ENCODE measurements around the gene NOTCH3. TPM values are rescaled to one million over a fixed set of nuclear protein-coding genes. Genes with fewer than 3 reads are reported as not detected.

NOTCH3 gene
- total RNA-seq, 1 experiment from 2014 or later, result 164 TPM

DNA sequence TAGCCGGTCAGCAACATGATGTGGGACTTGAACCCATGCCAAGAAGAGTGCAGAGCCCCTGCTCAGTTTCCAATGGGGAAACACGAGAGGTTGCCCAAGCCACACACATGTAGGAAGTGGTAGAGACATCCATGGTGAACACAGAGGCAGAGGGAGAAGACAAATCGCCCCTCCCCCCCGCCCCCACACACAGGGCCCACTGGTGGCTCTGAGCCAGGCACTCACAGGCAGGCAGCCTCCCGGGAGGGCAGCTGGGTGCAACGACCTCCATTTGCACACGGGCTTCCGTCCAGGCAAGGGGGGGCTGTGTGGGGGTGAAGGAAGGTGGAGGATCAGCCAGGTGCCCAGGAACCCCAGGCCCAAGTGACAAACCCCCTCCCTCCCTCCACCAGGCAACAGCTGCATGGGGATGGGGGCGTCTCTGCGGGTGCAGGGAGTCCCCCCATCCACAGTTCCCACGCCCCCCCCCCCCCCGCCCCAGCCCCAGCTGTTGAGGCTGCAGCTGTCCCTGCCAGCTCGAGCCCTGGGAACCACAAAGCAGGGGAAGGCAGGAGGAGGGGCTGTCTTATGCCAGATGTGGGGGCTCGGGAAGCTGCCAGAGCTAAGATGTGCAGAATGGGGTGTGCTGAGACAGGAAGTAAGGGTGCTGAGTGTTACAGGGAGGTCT is 3.4 kb downstream of the NOTCH3 start:
- H3K23ac ChIP-seq (ENCODE audit: insufficient read length, low read depth, low read length), result no peak overlapping the region
- H3K4me1 Mint-ChIP-seq, result peaks cover 37% of the 10 kb centered on the region in 2 experiments
- WGBS (ENCODE audit: extremely low coverage, insufficient read length, low lambda C conversion rate), result no CpG with 5 or more reads among the region's 14 CpGs
- H3K79me2 ChIP-seq (ENCODE audit: insufficient read depth, low read length), result peaks cover 14% of the 10 kb centered on the region; the same call in 1 of the 2 replicates
- no peak overlapping the region for H2BK5ac ChIP-seq (ENCODE audit: insufficient read length, low read length)
- no peaks in the 10 kb centered on the region; a peak in 1 of 5 replicates for H3K9me3 Mint-ChIP-seq
- peak overlapping the region; percentile 41 to 88; a peak in 3 of 5 replicates for H3K4me3 Mint-ChIP-seq
- H3K4ac ChIP-seq (ENCODE audit: low read depth, low read length), result no peak overlapping the region
- H3K27me3 Mint-ChIP-seq (ENCODE audit: low read depth), result peaks cover 2% of the 10 kb centered on the region
- H2BK12ac ChIP-seq (ENCODE audit: insufficient read length, low read depth, low read length), result no peak overlapping the region
- peaks cover 6% of the 10 kb centered on the region; the same call in 1 of the 2 replicates for H3K4me1 ChIP-seq (ENCODE audit: insufficient read depth, low read length)
- no peaks in the 10 kb centered on the region for H4K20me1 ChIP-seq (ENCODE audit: control insufficient read depth, insufficient read depth, insufficient read length)
- H4K8ac ChIP-seq (replicated peaks; ENCODE audit: insufficient read length, low read depth, low read length), result no peak overlapping the region
- H2BK120ac ChIP-seq (ENCODE audit: low read depth, low read length, poor library complexity, severe bottlenecking), result no peak overlapping the region
- DNase-seq, result no peak
- H3K79me1 ChIP-seq (ENCODE audit: insufficient read depth, low read depth, low read length, poor library complexity, severe bottlenecking), result no peaks in the 10 kb centered on the region
- peak overlapping the region in 1 of 3 experiments; percentile 52; a peak in 2 of 7 replicates for H3K27ac Mint-ChIP-seq
- H2BK15ac ChIP-seq (ENCODE audit: low read depth, low read length), result no peak overlapping the region
- H3T11ph ChIP-seq (ENCODE audit: low read length), result no peak overlapping the region
- peaks cover 7 to 53% (median 39%) of the 10 kb centered on the region in 3 experiments; a peak in 6 of 7 replicates for H3K36me3 Mint-ChIP-seq (ENCODE audit: insufficient read depth in 1 of 3, low read depth in 3 of 3)
- H3K9ac ChIP-seq (ENCODE audit: extremely low read depth, insufficient read length, low read length), result no peak overlapping the region
- TF ChIP-seq, protein P1, sequence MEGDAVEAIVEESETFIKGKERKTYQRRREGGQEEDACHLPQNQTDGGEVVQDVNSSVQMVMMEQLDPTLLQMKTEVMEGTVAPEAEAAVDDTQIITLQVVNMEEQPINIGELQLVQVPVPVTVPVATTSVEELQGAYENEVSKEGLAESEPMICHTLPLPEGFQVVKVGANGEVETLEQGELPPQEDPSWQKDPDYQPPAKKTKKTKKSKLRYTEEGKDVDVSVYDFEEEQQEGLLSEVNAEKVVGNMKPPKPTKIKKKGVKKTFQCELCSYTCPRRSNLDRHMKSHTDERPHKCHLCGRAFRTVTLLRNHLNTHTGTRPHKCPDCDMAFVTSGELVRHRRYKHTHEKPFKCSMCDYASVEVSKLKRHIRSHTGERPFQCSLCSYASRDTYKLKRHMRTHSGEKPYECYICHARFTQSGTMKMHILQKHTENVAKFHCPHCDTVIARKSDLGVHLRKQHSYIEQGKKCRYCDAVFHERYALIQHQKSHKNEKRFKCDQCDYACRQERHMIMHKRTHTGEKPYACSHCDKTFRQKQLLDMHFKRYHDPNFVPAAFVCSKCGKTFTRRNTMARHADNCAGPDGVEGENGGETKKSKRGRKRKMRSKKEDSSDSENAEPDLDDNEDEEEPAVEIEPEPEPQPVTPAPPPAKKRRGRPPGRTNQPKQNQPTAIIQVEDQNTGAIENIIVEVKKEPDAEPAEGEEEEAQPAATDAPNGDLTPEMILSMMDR (conservative IDR thresholded peaks at IDR 0.05), result no peak
- no peak overlapping the region for H3K56ac ChIP-seq (ENCODE audit: insufficient read length, low read depth, low read length)
- no peaks in the 10 kb centered on the region for H3K9me3 ChIP-seq (ENCODE audit: control insufficient read depth, low read depth, low read length)
- no peak overlapping the region for H3K4me2 ChIP-seq (ENCODE audit: insufficient read depth, insufficient read length, low read length)
- H3K27ac ChIP-seq (ENCODE audit: insufficient read length, low read depth, low read length), result no peak overlapping the region
- no peaks in the 10 kb centered on the region for H3K27me3 ChIP-seq (ENCODE audit: insufficient read depth, low read length)
- H4K91ac ChIP-seq (ENCODE audit: insufficient read length, low read depth, low read length), result no peak overlapping the region
- H4K5ac ChIP-seq (ENCODE audit: insufficient read length, low read depth, low read length), result no peak overlapping the region
- peaks cover 4% of the 10 kb centered on the region for H3K23me2 ChIP-seq (ENCODE audit: insufficient read length, low read depth, low read length, poor library complexity, severe bottlenecking)
- no peak overlapping the region for H3K14ac ChIP-seq (ENCODE audit: insufficient read depth, low read length)
- no peak overlapping the region for H2BK20ac ChIP-seq (ENCODE audit: low read depth, low read length, poor library complexity, severe bottlenecking)
- no peak overlapping the region for H3K18ac ChIP-seq (ENCODE audit: insufficient read length, low read depth, low read length)
- no peak overlapping the region for H2AK5ac ChIP-seq (ENCODE audit: insufficient read length, low read length)
- no peak overlapping the region for H2AFZ ChIP-seq (ENCODE audit: low read length)

Data from H9 (cell line).